IPS-15b (cell line): ENCODE measurements around the gene CAPN12.

Experiments used
- H3K27me3 ChIP-seq: one replicate; pipeline ENCODE4 v1.6.1; 2013; ENCODE audit warnings: low read length; ENCODE audit not compliant: control insufficient read depth, insufficient read depth
- H3K36me3 ChIP-seq: one replicate; pipeline ENCODE4 v1.6.1; 2013; ENCODE audit warnings: low read length; ENCODE audit not compliant: control insufficient read depth, insufficient read depth
- H3K4me1 ChIP-seq: one replicate; pipeline ENCODE4 v1.6.1; 2013; ENCODE audit warnings: mild to moderate bottlenecking, low read length; ENCODE audit not compliant: control insufficient read depth, insufficient read depth
- H3K4me3 ChIP-seq: one replicate; pipeline ENCODE4 v1.5.1; 2013; ENCODE audit warnings: low read depth, low read length
- H3K9ac ChIP-seq: one replicate; pipeline ENCODE4 v1.6.1; 2013; ENCODE audit warnings: low read depth, mild to moderate bottlenecking, low read length
- H3K9me3 ChIP-seq: one replicate; pipeline ENCODE4 v1.6.1; 2013; ENCODE audit warnings: mild to moderate bottlenecking, low read length; ENCODE audit not compliant: control insufficient read depth, insufficient read depth

The CAPN12 gene

DNA sequence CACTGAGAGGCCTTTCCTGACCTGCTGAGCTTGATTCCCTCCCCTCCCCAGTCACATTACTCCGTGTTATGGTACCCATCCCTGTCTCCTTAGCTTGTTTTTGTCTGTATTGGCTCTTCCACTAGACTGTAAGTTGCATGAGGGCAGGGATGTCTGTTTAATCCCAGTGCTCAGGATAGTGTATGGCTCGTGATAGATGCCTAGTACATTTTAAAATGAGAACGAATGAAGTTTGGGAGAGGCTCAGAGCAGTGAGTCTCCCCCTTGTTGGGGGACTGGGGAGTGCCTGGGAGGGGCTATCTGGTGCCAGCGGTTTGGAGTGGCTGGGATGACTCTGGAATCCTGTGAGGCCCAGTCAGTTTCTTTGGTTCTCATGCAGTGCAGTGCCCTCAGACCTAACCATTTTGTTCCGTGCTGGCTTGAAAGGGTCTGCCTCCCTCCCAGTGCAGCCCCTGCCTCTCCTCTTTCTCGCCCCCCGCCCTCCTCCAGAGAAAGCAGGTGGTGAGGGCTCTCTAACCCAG lies 61.3 kb downstream of the CAPN12 start:
- Histone ChIP-seq H3K36me3 (peaks cover 9% of the 10 kb centered on the region), H3K9me3 (no peaks in the 10 kb centered on the region), H3K27me3 (no peaks in the 10 kb centered on the region), H3K4me1 (peaks cover 38% of the 10 kb centered on the region), H3K4me3 (no peak overlapping the region), H3K9ac (peak overlapping the region; percentile 38)

DNA sequence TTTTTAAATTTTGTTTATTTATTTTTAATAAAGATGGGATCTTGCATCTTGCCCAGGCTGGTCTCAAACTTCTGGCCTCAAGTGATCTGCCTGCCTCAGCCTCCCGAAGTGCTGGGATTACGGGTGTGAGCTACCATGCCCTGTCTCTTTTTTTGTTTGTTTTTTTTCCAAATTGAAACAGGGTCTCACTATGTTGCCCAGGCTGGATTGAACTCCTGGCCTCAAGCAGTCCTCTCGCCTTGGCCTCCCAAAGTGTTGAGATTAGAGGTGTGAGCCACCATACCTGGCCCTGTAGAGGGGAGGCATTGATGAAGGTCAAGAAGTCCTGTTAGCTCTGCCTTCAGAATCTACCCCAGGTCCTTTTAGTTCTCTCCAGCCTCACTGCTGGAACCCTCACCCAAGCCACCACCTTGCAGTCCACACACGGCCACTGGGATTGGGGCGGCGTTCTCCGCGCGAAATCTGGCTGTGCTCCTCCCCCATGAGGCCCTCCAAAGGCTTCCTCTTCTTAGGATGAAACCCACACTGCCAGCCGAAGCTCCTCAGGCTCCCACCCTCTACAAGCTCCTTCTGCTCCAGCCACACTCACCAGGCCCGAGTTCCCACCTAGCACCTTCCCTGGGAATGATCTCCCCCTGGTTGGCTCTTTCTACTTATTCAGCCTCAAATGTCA lies 61.9 kb downstream of the CAPN12 start:
- H3K9ac ChIP-seq, result peak overlapping the region; percentile 38
- H3K4me1 ChIP-seq, result peaks cover 38% of the 10 kb centered on the region
- no peaks in the 10 kb centered on the region for H3K27me3 ChIP-seq
- H3K36me3 ChIP-seq, result peaks cover 9% of the 10 kb centered on the region
- H3K9me3 ChIP-seq, result no peaks in the 10 kb centered on the region
- no peak overlapping the region for H3K4me3 ChIP-seq
